Measurements from ENCODE around the gene DFFB. TPM values are rescaled to one million over a fixed set of nuclear protein-coding genes. Genes with fewer than 3 reads are reported as not detected.

Gene DFFB
- total and polyA plus RNA-seq, 8 donors: 3.3 to 8.6 (median 5.2) TPM

GRCh38 chr1:3911981-3912808 lies 54.9 kb downstream of the DFFB start:
- TF ChIP-seq, protein P1, sequence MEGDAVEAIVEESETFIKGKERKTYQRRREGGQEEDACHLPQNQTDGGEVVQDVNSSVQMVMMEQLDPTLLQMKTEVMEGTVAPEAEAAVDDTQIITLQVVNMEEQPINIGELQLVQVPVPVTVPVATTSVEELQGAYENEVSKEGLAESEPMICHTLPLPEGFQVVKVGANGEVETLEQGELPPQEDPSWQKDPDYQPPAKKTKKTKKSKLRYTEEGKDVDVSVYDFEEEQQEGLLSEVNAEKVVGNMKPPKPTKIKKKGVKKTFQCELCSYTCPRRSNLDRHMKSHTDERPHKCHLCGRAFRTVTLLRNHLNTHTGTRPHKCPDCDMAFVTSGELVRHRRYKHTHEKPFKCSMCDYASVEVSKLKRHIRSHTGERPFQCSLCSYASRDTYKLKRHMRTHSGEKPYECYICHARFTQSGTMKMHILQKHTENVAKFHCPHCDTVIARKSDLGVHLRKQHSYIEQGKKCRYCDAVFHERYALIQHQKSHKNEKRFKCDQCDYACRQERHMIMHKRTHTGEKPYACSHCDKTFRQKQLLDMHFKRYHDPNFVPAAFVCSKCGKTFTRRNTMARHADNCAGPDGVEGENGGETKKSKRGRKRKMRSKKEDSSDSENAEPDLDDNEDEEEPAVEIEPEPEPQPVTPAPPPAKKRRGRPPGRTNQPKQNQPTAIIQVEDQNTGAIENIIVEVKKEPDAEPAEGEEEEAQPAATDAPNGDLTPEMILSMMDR (IDR thresholded peaks at IDR 0.05): no peak
- Histone ChIP-seq H3K27me3 (no peaks in the 10 kb centered on the region), H3K4me3 (no peak overlapping the region), H3K4me1 (no peaks in the 10 kb centered on the region), H3K27ac (no peak overlapping the region), H3K36me3 (no peaks in the 10 kb centered on the region), H3K9me3 (no peaks in the 10 kb centered on the region)
- intact Hi-C loops (cut with DNase I): loop anchor here in 1 of 3 donors (10.0 kb wide), 1 partner anchor 1833 kb away; no protein-coding TSS in a partner anchor
- 84 to 89% methylated on average over 38 of the region's 38 CpGs for WGBS, 2 donors
- DNase-seq (no peak), ATAC-seq (no peak), FAIRE-seq (no peak)

DNA sequence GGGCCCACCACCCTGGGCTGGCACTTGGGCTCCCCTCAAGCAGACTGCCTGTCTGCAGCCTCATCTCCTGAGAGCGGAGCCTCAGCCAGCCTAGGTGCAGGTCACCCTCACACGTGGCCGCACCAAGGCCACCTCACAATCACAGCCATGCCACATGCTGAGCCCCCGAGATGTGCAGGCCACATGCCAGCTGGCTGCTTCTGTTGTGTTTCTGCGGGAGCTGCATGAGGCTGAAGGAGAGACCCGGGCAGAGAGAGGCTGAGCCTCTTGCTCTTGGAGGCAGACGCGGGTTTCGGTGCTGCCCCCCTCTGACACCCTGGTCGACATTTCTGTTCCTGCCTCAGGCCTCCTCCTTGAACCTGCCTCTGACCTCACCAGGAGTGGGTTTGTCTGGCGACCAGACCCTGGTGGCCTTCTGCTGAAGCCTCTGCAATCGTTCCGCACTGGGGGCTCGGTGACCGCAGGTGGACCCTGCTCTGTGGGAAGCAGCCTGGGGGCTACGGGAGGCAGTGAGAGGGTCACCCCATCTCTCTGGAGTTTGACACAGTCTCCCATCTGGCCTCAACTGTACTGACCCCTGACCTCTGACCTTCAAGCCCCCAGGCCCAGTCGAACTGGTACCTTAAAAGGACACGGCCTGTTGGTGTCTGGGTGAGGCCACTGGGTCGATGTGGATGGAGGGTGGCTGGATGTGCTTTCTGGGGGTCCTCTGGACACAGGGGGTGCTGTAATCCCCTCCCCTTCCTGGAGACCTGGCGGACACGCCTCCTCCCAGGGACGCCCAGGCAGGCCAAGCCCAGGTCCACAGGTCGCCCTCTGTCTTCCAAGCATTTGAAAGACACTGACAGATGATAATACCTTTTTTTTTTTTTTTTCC lies 55.8 kb downstream of the DFFB start:
- TF ChIP-seq, protein P1 (IDR thresholded peaks at IDR 0.05): no peak
- no peak overlapping the region for H3K4me3 ChIP-seq
- H3K36me3 ChIP-seq: no peaks in the 10 kb centered on the region
- intact Hi-C loops (cut with DNase I): loop anchor here in 1 of 3 donors (10.0 kb wide), 1 partner anchor 1832 kb away; no protein-coding TSS in a partner anchor
- H3K4me1 ChIP-seq: no peaks in the 10 kb centered on the region
- DNase-seq: peak in 1 of 6 donors; percentile 49
- ATAC-seq: no peak
- 88 to 91% methylated on average over 23 of the region's 23 CpGs for WGBS, 2 donors
- no peaks in the 10 kb centered on the region for H3K9me3 ChIP-seq
- H3K27me3 ChIP-seq: no peaks in the 10 kb centered on the region
- no peak for FAIRE-seq
- no peak overlapping the region for H3K27ac ChIP-seq

- Histone ChIP-seq H3K36me3 (no peaks in the 10 kb centered on the region), H3K27ac (no peak overlapping the region), H3K4me3 (no peak overlapping the region), H3K9me3 (no peaks in the 10 kb centered on the region), H3K4me1 (no peaks in the 10 kb centered on the region), H3K27me3 (no peaks in the 10 kb centered on the region)
- FAIRE-seq (no peak), ATAC-seq (no peak), DNase-seq (peak in 1 of 6 donors; percentile 47)
- TF ChIP-seq, protein P1 (IDR thresholded peaks at IDR 0.05): no peak
- WGBS, 2 donors: 89 to 94% methylated on average over 21 of the region's 21 CpGs
- intact Hi-C loops (cut with DNase I): loop anchor here in 1 of 3 donors (10.0 kb wide), 1 partner anchor 1830 kb away; no protein-coding TSS in a partner anchor
Observed at GRCh38 chr1:3914331-3914851, 57.1 kb downstream of the DFFB start.

DNA sequence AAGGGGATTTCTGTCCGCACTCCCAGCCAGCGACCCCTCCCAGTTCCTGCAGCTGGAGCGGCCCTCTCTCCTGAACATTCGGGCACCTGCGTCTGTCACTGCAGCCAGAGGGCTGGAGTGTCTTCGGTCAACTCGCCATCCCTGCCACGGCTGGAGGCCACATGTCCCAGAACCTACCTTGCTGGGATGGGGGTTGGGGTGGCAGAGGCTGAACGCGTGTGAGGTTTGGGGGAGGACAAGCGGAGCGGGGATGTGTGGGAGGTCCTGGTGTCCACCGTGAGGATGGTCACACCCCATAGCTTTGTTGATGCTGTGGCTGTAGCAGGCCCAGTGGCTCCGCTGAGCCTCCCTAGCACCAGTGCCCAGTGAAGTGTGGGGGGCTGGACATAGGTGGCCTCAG lies 57.6 kb downstream of the DFFB start:
- no peaks in the 10 kb centered on the region for H3K4me1 ChIP-seq
- no peak overlapping the region for H3K27ac ChIP-seq
- WGBS, 2 donors: 80 to 86% methylated on average over 14 of the region's 14 CpGs
- H3K4me3 ChIP-seq: no peak overlapping the region
- peak in 1 of 6 donors; percentile 45 for DNase-seq
- H3K9me3 ChIP-seq: no peaks in the 10 kb centered on the region
- H3K27me3 ChIP-seq: no peaks in the 10 kb centered on the region
- FAIRE-seq: no peak
- ATAC-seq: no peak
- intact Hi-C loops (cut with DNase I): loop anchor here in 1 of 3 donors (10.0 kb wide), 1 partner anchor 1830 kb away; no protein-coding TSS in a partner anchor
- H3K36me3 ChIP-seq: no peaks in the 10 kb centered on the region
- TF ChIP-seq, protein P1 (IDR thresholded peaks at IDR 0.05): no peak

Data from pancreas (tissue), 10 donors.